Measurements from ENCODE around the gene TNFRSF8.
A peak's percentile ranks its signal among the peaks of the same experiment; 100 is the strongest.
"Not testable (repeated sequence)": the region's sequence is repeated elsewhere in the genome, so short reads cannot be mapped to it uniquely, and the experiment has no call there.

- peak; percentile 22; the same call in 1 of the 3 replicates for TF ChIP-seq CTCF (IDR thresholded peaks at IDR 0.05)
- TF ChIP-seq POLR2A (IDR thresholded peaks at IDR 0.05; ENCODE audit: low read length) = not testable (repeated sequence)
Observed at GRCh38 chr1:12106861-12107260, 43.8 kb downstream of the TNFRSF8 start.

Data from A549 (cell line).